Naive thymus-derived CD8-positive, alpha-beta T cell (primary cell): ENCODE measurements around the gene UCN2. TPM values are rescaled to one million over a fixed set of nuclear protein-coding genes. Genes with fewer than 3 reads are reported as not detected.

Experiments
- ATAC-seq, 2 donors: fragments of 150-1000 bp; cut with Tn5 transposase in 1 of 2; sonication (Bioruptor Pico), chemical (Tn5 transposase) in 1 of 2; 1 replicate in 1 of 2; 2 replicates in 1 of 2; pipeline ENCODE4 v1.10.0; 2021; ENCODE audit warnings: mild to moderate bottlenecking in 2 of 2, moderate library complexity in 2 of 2
- POLR2A ChIA-PET: fragments of 350-600 bp; sonication (Branson Sonifier 250); formaldehyde crosslinking; loops from one replicate; lab custom pipeline; 2021; ENCODE audit warnings: antibody characterized with exemption; lab: Charles Lee
- DNase-seq, 10 donors: peaks; one replicate each; pipeline versions ENCODE4 v3.0.0 to v3.0.0-alpha.2; 2020 to 2022
- H3K27ac Mint-ChIP-seq, 10 donors: one replicate each; pipeline ENCODE4 v1.8.0; 2020 to 2022; ENCODE audit warnings: mild to moderate bottlenecking in 10 of 10, mixed read lengths in 10 of 10, moderate library complexity in 4 of 10, inconsistent platforms in 1 of 10
- H3K27me3 Mint-ChIP-seq, 5 donors: one replicate each; pipeline ENCODE4 v1.8.0; 2021 to 2022; ENCODE audit warnings: mixed read lengths in 5 of 5
- H3K36me3 Mint-ChIP-seq, 3 donors: one replicate each; pipeline ENCODE4 v1.8.0; 2020 to 2022; ENCODE audit warnings: mixed read lengths in 3 of 3, mild to moderate bottlenecking in 2 of 3, inconsistent platforms in 1 of 3
- H3K4me1 Mint-ChIP-seq, 4 donors: one replicate each; pipeline ENCODE4 v1.8.0; 2021 to 2022; ENCODE audit warnings: mixed read lengths in 4 of 4
- H3K4me3 Mint-ChIP-seq, 10 donors: one replicate each; pipeline ENCODE4 v1.8.0; 2020 to 2022; ENCODE audit warnings: mild to moderate bottlenecking in 10 of 10, mixed read lengths in 10 of 10, moderate library complexity in 6 of 10, inconsistent platforms in 1 of 10
- H3K9me3 Mint-ChIP-seq, 9 donors: one replicate each; pipeline ENCODE4 v1.8.0; 2020 to 2022; ENCODE audit warnings: mixed read lengths in 9 of 9, mild to moderate bottlenecking in 3 of 9, inconsistent platforms in 1 of 9, moderate library complexity in 1 of 9
- polyA plus RNA-seq, 3 donors: library from polyadenylated mRNA; unstranded; fragments of 300-500 nt; fragmentation: Illumina TruSeq; gene quantifications; one replicate each; pipeline ENCODE4 v1.2.3, GENCODE V29; 2021
- total RNA-seq, 8 experiments: library from RNA in 2 of 8; stranded (reverse) in 2 of 8; gene quantifications; one replicate each; pipeline ENCODE4 v1.2.3 and lab custom pipeline; 2021 to 2026

UCN2 gene
- total and polyA plus RNA-seq, 5 experiments from 2014 or later, result 0.25 TPM; not detected in 4

DNA sequence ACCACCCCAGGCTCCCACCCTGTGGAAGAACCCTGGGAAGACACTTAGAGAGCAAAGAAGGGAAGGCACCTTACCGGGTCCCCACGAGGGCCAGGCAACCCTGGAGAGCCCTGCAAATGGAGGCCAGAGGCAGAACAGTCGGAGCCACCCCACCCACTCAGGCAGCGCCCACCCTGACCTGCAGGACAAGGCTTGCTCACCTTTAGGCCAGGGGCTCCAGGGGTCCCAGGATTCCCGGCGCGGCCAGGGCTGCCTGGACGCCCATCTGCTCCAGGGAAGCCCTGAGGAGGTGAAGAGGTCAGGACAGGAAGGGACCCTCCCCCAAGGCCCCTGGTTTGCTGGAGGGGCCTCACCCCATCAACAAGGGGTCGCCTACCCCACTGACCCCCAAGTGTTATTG lies 21.3 kb upstream of the UCN2 start:
- POLR2A ChIA-PET, result no interaction called here
- Mint-ChIP-seq H3K9me3 (no peaks in the 10 kb centered on the region), H3K4me1 (no peaks in the 10 kb centered on the region), H3K27ac (no peak overlapping the region), H3K36me3 (no peaks in the 10 kb centered on the region), H3K4me3 (no peak overlapping the region), H3K27me3 (peaks cover 6 to 36% (median 24%) of the 10 kb centered on the region in 5 donors)
- ATAC-seq, result no peak
- DNase-seq, result no peak

DNA sequence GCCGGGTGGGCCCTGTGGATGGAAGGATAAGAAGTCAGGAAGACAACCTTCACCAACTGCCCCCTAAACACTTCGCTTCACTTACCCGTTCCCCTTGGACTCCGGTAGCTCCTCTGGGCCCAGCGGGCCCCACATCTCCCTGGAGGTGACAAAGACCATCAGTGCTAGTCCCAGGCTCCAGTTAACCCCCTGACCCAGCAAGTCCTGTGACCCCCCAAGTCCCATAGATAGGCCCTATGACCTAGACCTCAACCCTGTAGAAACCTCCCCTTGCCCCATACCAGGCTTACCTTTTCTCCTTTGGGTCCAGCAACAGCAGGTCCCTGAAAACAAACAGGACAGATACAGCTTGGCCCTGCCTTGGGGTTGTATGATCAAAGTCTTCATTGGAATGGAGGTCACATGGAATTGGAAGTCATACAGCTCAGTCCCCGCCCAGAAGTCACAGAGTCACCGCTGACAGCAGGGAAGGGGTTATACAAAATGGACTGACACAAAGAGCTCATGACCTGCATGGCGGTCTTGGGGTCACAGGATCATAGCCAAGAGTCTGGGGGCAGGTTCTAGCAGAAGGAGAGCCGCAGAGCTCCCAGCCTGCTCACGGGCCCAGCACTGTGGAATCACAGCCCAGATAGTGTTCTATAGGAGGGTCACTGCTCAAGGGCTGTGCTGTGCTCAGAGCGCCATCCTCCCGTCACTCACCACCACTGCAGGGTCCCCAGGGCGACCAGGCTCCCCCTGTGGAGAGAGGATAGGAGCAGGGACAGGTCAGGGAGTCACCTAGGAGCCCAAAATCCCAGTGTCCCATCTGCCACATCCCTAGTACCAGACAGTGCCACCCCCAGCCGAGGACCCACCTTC lies 18.3 kb upstream of the UCN2 start:
- H3K9me3 Mint-ChIP-seq, result no peaks in the 10 kb centered on the region
- no peak for ATAC-seq
- no peaks in the 10 kb centered on the region for H3K4me1 Mint-ChIP-seq
- peaks cover 0 to 6% (median 0%) of the 10 kb centered on the region in 5 donors for H3K27me3 Mint-ChIP-seq
- H3K4me3 Mint-ChIP-seq, result no peak overlapping the region
- POLR2A ChIA-PET, result no interaction called here
- H3K27ac Mint-ChIP-seq, result no peak overlapping the region
- no peak for DNase-seq
- H3K36me3 Mint-ChIP-seq, result no peaks in the 10 kb centered on the region

DNA sequence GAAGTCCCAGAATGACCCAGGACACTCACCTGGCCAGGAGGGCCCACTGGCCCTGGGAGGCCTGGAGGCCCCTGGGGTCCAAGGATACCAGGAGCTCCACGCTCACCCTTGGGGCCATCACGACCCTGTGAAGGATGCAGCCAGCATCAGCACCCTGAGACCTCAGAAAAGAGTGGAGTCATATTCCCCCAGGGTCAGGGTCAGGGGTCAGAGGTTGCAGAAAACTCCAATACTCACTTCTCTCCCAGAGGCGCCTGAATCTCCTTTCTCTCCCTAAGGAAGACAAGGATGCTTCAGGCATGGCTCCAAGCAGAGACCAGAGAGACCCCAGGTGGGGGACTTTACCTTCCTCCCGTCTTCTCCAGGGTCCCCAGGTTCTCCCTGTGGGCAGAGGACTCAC lies 13.1 kb upstream of the UCN2 start:
- H3K4me1 Mint-ChIP-seq, result no peaks in the 10 kb centered on the region
- no peaks in the 10 kb centered on the region for H3K36me3 Mint-ChIP-seq
- no peaks in the 10 kb centered on the region for H3K9me3 Mint-ChIP-seq
- H3K4me3 Mint-ChIP-seq, result no peak overlapping the region
- no peak for DNase-seq
- no peaks in the 10 kb centered on the region for H3K27me3 Mint-ChIP-seq
- ATAC-seq, result no peak
- POLR2A ChIA-PET, result no interaction called here
- no peak overlapping the region for H3K27ac Mint-ChIP-seq

- no peaks in the 10 kb centered on the region for H3K27me3 Mint-ChIP-seq
- H3K27ac Mint-ChIP-seq, result no peak overlapping the region
- no peak for DNase-seq
- no peak overlapping the region for H3K4me3 Mint-ChIP-seq
- no peak for ATAC-seq
- POLR2A ChIA-PET, result no interaction called here
- no peaks in the 10 kb centered on the region for H3K36me3 Mint-ChIP-seq
- H3K4me1 Mint-ChIP-seq, result no peaks in the 10 kb centered on the region
- no peaks in the 10 kb centered on the region for H3K9me3 Mint-ChIP-seq
These were observed 11.8 kb upstream of the UCN2 start for GRCh38 chr3:48575366-48575765.

DNA sequence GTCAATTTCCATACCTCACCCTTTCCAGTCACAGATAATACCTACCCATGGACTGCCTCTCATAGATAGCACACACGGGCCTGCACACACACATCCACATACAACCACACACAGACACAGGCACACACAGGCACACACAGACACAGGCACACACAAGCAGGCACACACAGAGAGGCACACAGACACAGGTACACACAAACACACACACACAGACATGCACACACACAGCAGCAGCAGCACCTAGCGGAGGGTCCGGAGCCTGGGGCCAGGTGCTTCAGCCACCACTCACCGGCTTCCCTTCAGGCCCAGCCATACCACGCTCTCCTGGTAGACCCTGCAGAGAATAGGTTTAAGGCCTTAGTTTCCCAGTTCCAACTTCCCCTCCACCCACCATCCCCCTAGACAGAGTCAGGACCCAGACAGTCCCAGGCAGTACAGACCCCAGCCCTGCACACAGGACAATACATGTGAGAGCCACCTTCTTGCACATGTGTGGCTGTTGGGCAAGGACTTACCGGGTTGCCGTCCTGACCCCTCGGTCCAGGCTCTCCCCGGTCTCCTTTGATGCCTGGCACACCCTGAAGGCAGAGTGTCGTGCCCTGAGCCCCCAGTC lies 10.5 kb upstream of the UCN2 start:
- no peaks in the 10 kb centered on the region for H3K9me3 Mint-ChIP-seq
- no peaks in the 10 kb centered on the region for H3K36me3 Mint-ChIP-seq
- H3K4me3 Mint-ChIP-seq, result no peak overlapping the region
- no peak for DNase-seq
- no peaks in the 10 kb centered on the region for H3K4me1 Mint-ChIP-seq
- no peak for ATAC-seq
- POLR2A ChIA-PET, result interaction anchor here (0.6 kb wide), 1 partner anchor 329 kb away, joined by 3 read pairs; no protein-coding TSS in a partner anchor
- H3K27me3 Mint-ChIP-seq, result no peaks in the 10 kb centered on the region
- peak overlapping the region in 2 of 10 donors; percentile 11 to 35 for H3K27ac Mint-ChIP-seq

GRCh38 chr3:48572517-48572916 lies 8.9 kb upstream of the UCN2 start:
- no peak overlapping the region for H3K27ac Mint-ChIP-seq

DNA sequence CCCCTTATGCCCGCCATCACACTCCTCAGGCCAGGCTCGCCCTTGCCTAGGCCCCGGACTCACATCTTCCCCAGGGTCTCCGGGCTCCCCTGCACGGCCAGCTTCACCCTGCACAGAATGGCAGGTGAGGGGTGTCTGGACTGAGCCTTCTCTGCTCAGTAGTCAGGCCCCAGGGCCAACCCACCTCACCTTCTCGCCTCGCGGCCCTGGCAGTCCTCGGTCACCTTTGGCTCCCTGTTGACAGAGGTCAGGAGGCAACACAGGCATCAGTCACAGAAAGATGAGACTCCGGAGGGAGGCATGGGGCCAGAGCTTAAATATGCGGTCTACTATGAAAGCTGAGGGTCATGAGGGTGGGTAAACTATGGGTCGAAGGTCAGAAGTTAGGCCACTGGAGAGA lies 8.4 kb upstream of the UCN2 start:
- POLR2A ChIA-PET, result no interaction called here
- DNase-seq (no peak), ATAC-seq (no peak)
- Mint-ChIP-seq H3K36me3 (no peaks in the 10 kb centered on the region), H3K9me3 (no peaks in the 10 kb centered on the region), H3K4me3 (no peak overlapping the region), H3K4me1 (no peaks in the 10 kb centered on the region), H3K27ac (no peak overlapping the region), H3K27me3 (no peaks in the 10 kb centered on the region)

More at GRCh38 chr3:48572517-48572916, 8.9 kb upstream of the UCN2 start:
- POLR2A ChIA-PET, result no interaction called here
- H3K4me1 Mint-ChIP-seq, result no peaks in the 10 kb centered on the region
- no peak for DNase-seq
- H3K36me3 Mint-ChIP-seq, result no peaks in the 10 kb centered on the region
- no peaks in the 10 kb centered on the region for H3K9me3 Mint-ChIP-seq
- no peak for ATAC-seq
- H3K27me3 Mint-ChIP-seq, result no peaks in the 10 kb centered on the region
- no peak overlapping the region for H3K4me3 Mint-ChIP-seq

- no peaks in the 10 kb centered on the region for H3K36me3 Mint-ChIP-seq
- no peak for DNase-seq
- no peaks in the 10 kb centered on the region for H3K9me3 Mint-ChIP-seq
- H3K4me1 Mint-ChIP-seq, result peaks cover 0 to 3% (median 1%) of the 10 kb centered on the region in 4 donors
- H3K27me3 Mint-ChIP-seq, result no peaks in the 10 kb centered on the region
- H3K4me3 Mint-ChIP-seq, result no peak overlapping the region
- ATAC-seq, result no peak
- POLR2A ChIA-PET, result no interaction called here
- H3K27ac Mint-ChIP-seq, result no peak overlapping the region
These were observed 6.3 kb upstream of the UCN2 start for GRCh38 chr3:48569808-48570450.

DNA sequence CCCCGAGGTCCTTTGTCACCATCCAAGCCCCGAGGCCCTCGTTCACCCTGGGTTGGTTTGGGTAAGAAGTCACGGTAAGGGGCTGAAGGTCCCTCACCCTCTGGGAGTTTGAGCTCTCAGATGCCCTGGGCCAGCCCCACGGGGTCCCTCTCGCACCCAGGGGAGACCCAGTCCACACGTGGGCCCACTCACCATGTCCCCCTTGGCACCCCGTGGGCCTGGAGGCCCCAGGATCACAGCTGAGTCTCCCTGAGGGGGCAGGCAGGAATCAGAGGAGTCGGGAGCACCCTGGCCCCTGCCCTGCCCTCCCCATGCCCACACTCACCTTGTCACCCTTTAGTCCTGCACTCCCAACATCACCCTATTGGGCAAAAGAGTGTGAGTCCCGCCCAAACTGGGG lies 5.8 kb upstream of the UCN2 start:
- Mint-ChIP-seq H3K9me3 (no peaks in the 10 kb centered on the region), H3K27me3 (no peaks in the 10 kb centered on the region), H3K27ac (no peak overlapping the region), H3K36me3 (no peaks in the 10 kb centered on the region), H3K4me3 (no peak overlapping the region), H3K4me1 (peaks cover 0 to 3% (median 1%) of the 10 kb centered on the region in 4 donors)
- POLR2A ChIA-PET, result no interaction called here
- ATAC-seq (no peak), DNase-seq (no peak)

GRCh38 chr3:48568476-48568875 lies 4.9 kb upstream of the UCN2 start:
- Mint-ChIP-seq H3K36me3 (no peaks in the 10 kb centered on the region), H3K4me1 (peaks cover 0 to 8% (median 2%) of the 10 kb centered on the region in 4 donors), H3K9me3 (no peaks in the 10 kb centered on the region), H3K27ac (no peak overlapping the region), H3K4me3 (no peak overlapping the region), H3K27me3 (no peaks in the 10 kb centered on the region)
- no peak for ATAC-seq
- no peak for DNase-seq
- POLR2A ChIA-PET, result no interaction called here

DNA sequence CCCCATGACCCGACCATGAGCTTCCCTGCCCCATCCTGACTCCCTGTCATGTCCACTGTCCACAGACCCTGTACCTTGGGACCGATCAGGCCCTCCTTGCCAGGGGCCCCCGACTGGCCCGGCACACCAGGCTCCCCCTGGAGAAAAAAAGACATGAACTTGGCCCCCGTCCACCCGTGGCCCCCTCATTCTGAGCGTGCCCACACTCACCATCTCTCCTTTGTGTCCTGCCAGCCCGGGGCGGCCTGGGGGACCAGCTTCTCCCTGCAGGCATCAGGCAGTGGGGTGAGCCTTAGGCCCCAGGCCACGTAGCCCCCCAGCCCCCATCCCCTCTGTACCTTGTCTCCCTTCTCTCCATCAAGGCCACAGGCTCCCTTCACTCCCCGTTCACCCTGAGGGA lies 3.9 kb upstream of the UCN2 start:
- H3K9me3 Mint-ChIP-seq, result no peaks in the 10 kb centered on the region
- POLR2A ChIA-PET, result no interaction called here
- peaks cover 0 to 8% (median 2%) of the 10 kb centered on the region in 4 donors for H3K4me1 Mint-ChIP-seq
- no peak for ATAC-seq
- DNase-seq, result no peak
- H3K27me3 Mint-ChIP-seq, result no peaks in the 10 kb centered on the region
- no peak overlapping the region for H3K27ac Mint-ChIP-seq
- no peaks in the 10 kb centered on the region for H3K36me3 Mint-ChIP-seq
- no peak overlapping the region for H3K4me3 Mint-ChIP-seq

GRCh38 chr3:48567090-48567489 lies 3.5 kb upstream of the UCN2 start:
- Mint-ChIP-seq H3K36me3 (no peaks in the 10 kb centered on the region), H3K9me3 (no peaks in the 10 kb centered on the region), H3K4me1 (peaks cover 0 to 8% (median 2%) of the 10 kb centered on the region in 4 donors), H3K27ac (no peak overlapping the region), H3K4me3 (no peak overlapping the region), H3K27me3 (no peaks in the 10 kb centered on the region)
- no peak for ATAC-seq
- DNase-seq, result no peak
- POLR2A ChIA-PET, result no interaction called here

DNA sequence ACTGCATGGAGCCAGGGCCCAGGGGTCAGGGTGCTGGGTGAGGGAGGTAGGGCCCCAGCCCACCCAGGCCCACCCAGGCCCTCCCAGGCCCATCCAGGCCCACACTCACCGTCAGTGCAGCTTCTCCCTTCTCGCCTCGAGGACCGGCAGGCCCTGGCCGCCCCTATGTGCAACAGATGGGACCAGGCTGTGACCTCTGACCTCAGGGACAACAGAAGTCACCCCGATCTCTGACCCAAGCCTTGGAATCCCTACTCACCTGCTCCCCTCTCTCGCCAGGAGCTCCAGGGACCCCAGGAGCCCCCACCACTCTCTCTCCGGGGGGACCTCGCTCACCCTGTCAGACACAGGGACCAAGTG lies 2.8 kb upstream of the UCN2 start:
- ATAC-seq (no peak), DNase-seq (no peak)
- Mint-ChIP-seq H3K27ac (peak overlapping the region in 1 of 10 donors; percentile 14), H3K9me3 (no peaks in the 10 kb centered on the region), H3K4me3 (no peak overlapping the region), H3K27me3 (no peaks in the 10 kb centered on the region), H3K36me3 (no peaks in the 10 kb centered on the region), H3K4me1 (peaks cover 0 to 8% (median 2%) of the 10 kb centered on the region in 4 donors)
- POLR2A ChIA-PET, result no interaction called here
